ENCODE measurements around the gene FGGY. TPM values are rescaled to one million over a fixed set of nuclear protein-coding genes. Genes with fewer than 3 reads are reported as not detected.

FGGY gene
- total and polyA plus RNA-seq, 2 donors (not counting 3 experiments of a cell fraction or from before 2014, with no cell fraction given), result 5.6 to 6.4 TPM

- dilution Hi-C loops (cut with MboI; ENCODE audit: extremely low pct_ligation_motif_present, low sequenced_read_pairs) (no loop called here), intact Hi-C loops (cut with micrococcal nuclease) (no loop called here)
- Histone ChIP-seq H3K36me3 (ENCODE audit: control insufficient read depth in 2 of 2, extremely low read depth in 1 of 2, insufficient read depth in 2 of 2, low read length in 2 of 2) (no peaks in the 10 kb centered on the region), H3K27me3 (ENCODE audit: control insufficient read depth in 2 of 2, insufficient read depth in 2 of 2, low read length in 2 of 2) (no peaks in the 10 kb centered on the region), H4K20me1 (replicated peaks; ENCODE audit: control insufficient read depth, extremely low read depth, insufficient read depth, low read length) (no peaks in the 10 kb centered on the region), H3K4me2 (ENCODE audit: insufficient read depth, low read length) (no peak overlapping the region), H3K9ac (replicated peaks; ENCODE audit: extremely low read depth, insufficient read depth, low read length) (no peak overlapping the region), H2AFZ (ENCODE audit: low read depth, low read length) (no peak overlapping the region), H3K4me1 (ENCODE audit: control insufficient read depth, extremely low read depth, insufficient read depth, low read length) (no peaks in the 10 kb centered on the region), H3K4me3 (replicated peaks in 1 of 3; ENCODE audit: insufficient read depth in 1 of 3, low read depth in 1 of 3, low read length in 3 of 3) (no peak overlapping the region), H3K27ac (ENCODE audit: insufficient read depth, low read depth, low read length) (no peak overlapping the region), H3K79me2 (ENCODE audit: control insufficient read depth, insufficient read depth, low read length) (no peaks in the 10 kb centered on the region), H3K9me1 (replicated peaks; ENCODE audit: control insufficient read depth, extremely low read depth, insufficient read depth, low read length) (no peaks in the 10 kb centered on the region), H3K9me3 (replicated peaks; ENCODE audit: control insufficient read depth, insufficient read depth, low read length) (no peaks in the 10 kb centered on the region)
- POLR2A ChIA-PET, result no interaction called here
- DNase-seq (ENCODE audit: low read depth, low spot score) (no peak), FAIRE-seq (no peak)
- TF ChIP-seq MAX (IDR thresholded peaks at IDR 0.05; ENCODE audit: insufficient read depth, insufficient read length) (no peak), EZH2 (IDR thresholded peaks at IDR 0.05; ENCODE audit: borderline replicate concordance, low read depth, low read length, severe bottlenecking) (no peak), POLR2AphosphoS5 (IDR thresholded peaks at IDR 0.05; ENCODE audit: insufficient read depth, low read depth, low read length) (no peak), MYC (IDR thresholded peaks at IDR 0.05; ENCODE audit: low read depth, low read length) (no peak), FOS (IDR thresholded peaks at IDR 0.05; ENCODE audit: borderline replicate concordance, insufficient read depth, low read length) (no peak), POLR2A (IDR thresholded peaks at IDR 0.05; ENCODE audit: low read depth, low read length) (no peak), GATA2 (IDR thresholded peaks at IDR 0.05; ENCODE audit: insufficient read depth, insufficient read length, low read depth, low read length) (no peak), JUN (IDR thresholded peaks at IDR 0.05; ENCODE audit: borderline replicate concordance, insufficient read depth, insufficient read length, low read depth) (no peak), CTCF (IDR thresholded peaks at IDR 0.05; ENCODE audit: extremely low read depth in 1 of 2, insufficient read depth in 1 of 2, low read depth in 1 of 2, low read length in 2 of 2) (no peak)
- CTCF ChIA-PET, result interaction anchor here (1.1 kb wide), 1 partner anchor 10 kb away, joined by 3 read pairs; no protein-coding TSS in a partner anchor
- BruUV-seq (replicated peaks), result no TSS peak
These were observed 253.0 kb downstream of the FGGY start for GRCh38 chr1:59549903-59550302.

Data from endothelial cell of umbilical vein (primary cell).